Left ventricle myocardium inferior (tissue), 1 donor: ENCODE results near the gene NELL1. TPM values are rescaled to one million over a fixed set of nuclear protein-coding genes. Genes with fewer than 3 reads are reported as not detected.

Experiments used
- DNase-seq: peaks from one replicate; pipeline ENCODE4 v3.0.0-alpha.2; 2020
- H3K27ac ChIP-seq: fragments of 200-600 bp; replicated peaks from 2 replicates; pipeline ENCODE4 v1.8.0; 2021
- H3K27me3 ChIP-seq: fragments of 200-600 bp; 2 replicates; pipeline ENCODE4 v1.8.0; 2021; ENCODE audit warnings: low read depth
- H3K36me3 ChIP-seq: fragments of 200-600 bp; 2 replicates; pipeline ENCODE4 v1.8.0; 2021
- H3K4me1 ChIP-seq: fragments of 200-600 bp; 2 replicates; pipeline ENCODE4 v1.8.0; 2021
- H3K4me3 ChIP-seq: fragments of 200-600 bp; 2 replicates; pipeline ENCODE4 v1.8.0; 2021; ENCODE audit warnings: mild to moderate bottlenecking, moderate library complexity
- H3K9me3 ChIP-seq: fragments of 200-600 bp; replicated peaks from 2 replicates; pipeline ENCODE4 v1.8.0; 2021
- intact Hi-C: fragments of 100-400 bp; cut with micrococcal nuclease; formaldehyde crosslinking; loops from one replicate; pipeline ENCODE4 v1.11.0; 2022
- total RNA-seq: library from RNA; stranded (reverse); fragmentation: NEBNext Ultra II Directional; extraction: Animal tissue kit (Norgen Biotek cat#: 25700); gene quantifications from one replicate; pipeline ENCODE4 v1.2.1, GENCODE V29; 2021
- TF ChIP-seq, protein P1 (sequence below): fragments of 200-600 bp; IDR thresholded peaks from 2 replicates; pipeline ENCODE4 v1.8.0; 2021; ENCODE audit warnings: antibody characterized with exemption, mild to moderate bottlenecking, borderline replicate concordance
- donor health status: DM: no; HTN: yes; CAD: no; lungs with severe emphysema.

Gene NELL1
- total RNA-seq, 1 donor from 2014 or later: not detected

GRCh38 chr11:20909995-20910726, 240.8 kb downstream of the NELL1 start:
- no peak overlapping the region for H3K4me3 ChIP-seq
- H3K36me3 ChIP-seq: no peaks in the 10 kb centered on the region
- no peaks in the 10 kb centered on the region for H3K27me3 ChIP-seq
- H3K9me3 ChIP-seq: peaks cover 20% of the 10 kb centered on the region
- DNase-seq: no peak
- no peak overlapping the region for H3K27ac ChIP-seq
- TF ChIP-seq, protein P1, sequence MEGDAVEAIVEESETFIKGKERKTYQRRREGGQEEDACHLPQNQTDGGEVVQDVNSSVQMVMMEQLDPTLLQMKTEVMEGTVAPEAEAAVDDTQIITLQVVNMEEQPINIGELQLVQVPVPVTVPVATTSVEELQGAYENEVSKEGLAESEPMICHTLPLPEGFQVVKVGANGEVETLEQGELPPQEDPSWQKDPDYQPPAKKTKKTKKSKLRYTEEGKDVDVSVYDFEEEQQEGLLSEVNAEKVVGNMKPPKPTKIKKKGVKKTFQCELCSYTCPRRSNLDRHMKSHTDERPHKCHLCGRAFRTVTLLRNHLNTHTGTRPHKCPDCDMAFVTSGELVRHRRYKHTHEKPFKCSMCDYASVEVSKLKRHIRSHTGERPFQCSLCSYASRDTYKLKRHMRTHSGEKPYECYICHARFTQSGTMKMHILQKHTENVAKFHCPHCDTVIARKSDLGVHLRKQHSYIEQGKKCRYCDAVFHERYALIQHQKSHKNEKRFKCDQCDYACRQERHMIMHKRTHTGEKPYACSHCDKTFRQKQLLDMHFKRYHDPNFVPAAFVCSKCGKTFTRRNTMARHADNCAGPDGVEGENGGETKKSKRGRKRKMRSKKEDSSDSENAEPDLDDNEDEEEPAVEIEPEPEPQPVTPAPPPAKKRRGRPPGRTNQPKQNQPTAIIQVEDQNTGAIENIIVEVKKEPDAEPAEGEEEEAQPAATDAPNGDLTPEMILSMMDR: no peak
- intact Hi-C loops: no loop called here
- no peaks in the 10 kb centered on the region for H3K4me1 ChIP-seq

- Histone ChIP-seq H3K36me3 (no peaks in the 10 kb centered on the region), H3K4me1 (no peaks in the 10 kb centered on the region), H3K27me3 (no peaks in the 10 kb centered on the region), H3K27ac (no peak overlapping the region), H3K4me3 (no peak overlapping the region), H3K9me3 (peaks cover 14% of the 10 kb centered on the region)
- DNase-seq: no peak
- intact Hi-C loops: no loop called here
- TF ChIP-seq, protein P1: no peak
Observed at GRCh38 chr11:20910733-20911132, 241.3 kb downstream of the NELL1 start.

DNA sequence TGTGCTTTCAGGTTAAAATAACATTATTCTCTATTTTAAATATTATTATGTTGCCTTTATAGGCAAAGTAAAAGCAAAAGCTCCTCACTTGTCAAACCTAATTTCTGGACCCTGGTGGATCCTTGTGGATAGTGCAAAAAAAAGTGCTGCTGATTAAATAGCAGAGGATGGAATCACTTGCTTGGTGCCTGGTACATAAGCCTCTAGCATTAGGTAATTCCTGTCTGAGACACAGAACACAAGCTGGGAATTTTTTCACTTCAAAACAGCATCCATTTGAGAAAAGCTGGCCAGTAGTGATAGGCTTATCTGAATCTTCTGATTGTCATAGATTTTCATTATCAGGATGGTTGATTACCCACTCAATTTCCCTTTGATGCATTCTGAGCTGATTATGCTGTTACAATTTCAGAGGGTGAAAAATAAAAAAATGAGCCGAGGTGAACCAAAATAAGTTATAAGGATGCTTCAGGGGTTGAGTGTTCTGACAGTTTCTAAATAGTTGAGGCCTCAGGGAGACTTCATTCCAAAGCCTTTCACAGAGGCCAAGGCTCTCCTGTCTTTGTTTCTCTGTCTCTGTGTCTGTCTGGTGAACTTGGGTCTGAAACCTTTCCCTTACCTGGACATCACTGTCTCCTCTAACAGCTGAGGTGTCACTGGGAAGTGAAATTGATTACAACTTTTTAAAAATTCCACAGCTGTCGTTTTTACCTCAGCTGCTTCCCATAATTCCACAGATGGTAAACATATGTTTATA, 242.9 kb downstream of the NELL1 start:
- Histone ChIP-seq H3K4me3 (no peak overlapping the region), H3K9me3 (peaks cover 7% of the 10 kb centered on the region), H3K4me1 (no peaks in the 10 kb centered on the region), H3K36me3 (no peaks in the 10 kb centered on the region), H3K27ac (no peak overlapping the region), H3K27me3 (no peaks in the 10 kb centered on the region)
- intact Hi-C loops: no loop called here
- DNase-seq: no peak
- TF ChIP-seq, protein P1: no peak

DNA sequence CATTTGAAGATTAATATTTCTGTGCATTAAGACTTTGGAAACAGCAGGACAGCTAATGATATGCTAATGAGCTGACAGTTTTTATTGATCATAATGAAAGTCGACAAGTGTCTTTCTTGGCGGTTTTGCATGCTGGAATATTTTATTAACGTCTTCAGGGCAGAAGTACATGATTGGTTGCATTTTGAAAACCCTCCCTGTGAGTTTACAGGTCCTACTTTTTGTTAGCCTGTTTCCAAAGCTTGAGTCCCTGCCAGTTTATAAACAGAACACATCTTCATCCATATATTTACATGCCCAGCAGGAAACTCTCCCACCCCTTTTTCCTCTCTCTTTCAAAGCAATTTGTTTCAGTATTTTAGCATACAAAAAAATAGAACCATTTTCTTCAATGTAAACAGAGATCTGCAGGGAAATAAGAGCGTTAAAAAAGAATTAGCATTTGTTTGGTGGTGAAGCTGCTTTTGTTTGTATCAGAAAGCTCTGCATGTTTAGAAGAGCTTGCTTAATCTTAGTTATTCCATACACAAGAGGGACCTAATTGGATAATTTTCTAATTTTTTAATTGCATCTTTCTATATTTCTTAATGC, 243.6 kb downstream of the NELL1 start:
- H3K27ac ChIP-seq: no peak overlapping the region
- TF ChIP-seq, protein P1: no peak
- intact Hi-C loops: no loop called here
- no peaks in the 10 kb centered on the region for H3K27me3 ChIP-seq
- H3K9me3 ChIP-seq: peaks cover 2% of the 10 kb centered on the region
- no peaks in the 10 kb centered on the region for H3K4me1 ChIP-seq
- H3K36me3 ChIP-seq: no peaks in the 10 kb centered on the region
- no peak overlapping the region for H3K4me3 ChIP-seq
- DNase-seq: no peak

GRCh38 chr11:20917306-20917705, 247.9 kb downstream of the NELL1 start:
- TF ChIP-seq, protein P1: no peak
- DNase-seq: no peak
- no peaks in the 10 kb centered on the region for H3K4me1 ChIP-seq
- H3K9me3 ChIP-seq: no peaks in the 10 kb centered on the region
- H3K27ac ChIP-seq: no peak overlapping the region
- H3K4me3 ChIP-seq: no peak overlapping the region
- no peaks in the 10 kb centered on the region for H3K27me3 ChIP-seq
- intact Hi-C loops: no loop called here
- H3K36me3 ChIP-seq: no peaks in the 10 kb centered on the region
